HCT116 (cell line): Measurements from ENCODE around the gene ERC1. TPM values are rescaled to one million over a fixed set of nuclear protein-coding genes. Genes with fewer than 3 reads are reported as not detected.

ENCODE experiments used
- ATAC-seq: fragments of 200-7000 bp; cut with Tn5 transposase; 2 replicates; pipeline ENCODE4 v1.9.1; 2020; ENCODE audit warnings: mild to moderate bottlenecking, moderate library complexity
- BruUV-seq: library from RNA; stranded (reverse); fragments of 400-500 nt; replicated peaks from 2 replicates; lab custom pipeline; 2021; lab: Mats Ljungman, UMichigan
- CTCF ChIA-PET: fragments of 300-600 bp; sonication (Branson Sonifier 250); formaldehyde crosslinking; loops from one replicate; lab custom pipeline; 2021; ENCODE audit warnings: antibody characterized with exemption; lab: Charles Lee
- POLR2A ChIA-PET: fragments of 300-600, 350-600 bp; sonication (Branson Sonifier 250); formaldehyde crosslinking; loops from one replicate; lab custom pipeline; 2021; ENCODE audit warnings: antibody characterized with exemption; lab: Charles Lee
- RAD21 ChIA-PET, 2 experiments: fragments of 300-600 bp; sonication (Branson Sonifier 250); formaldehyde crosslinking; loops; one replicate each; lab custom pipeline; 2023; ENCODE audit warnings: low total read pairs in 2 of 2; ENCODE audit not compliant: uncharacterized antibody in 2 of 2, unreplicated experiment in 2 of 2, low non-redundant PET in 1 of 2; lab: Charles Lee
- DNase-seq: peaks from one replicate; pipeline ENCODE4 v3.0.0-alpha.2; 2010; ENCODE audit warnings: low read depth, low spot score
- H2AFZ ChIP-seq: fragments of 200-600 bp; shearing (Covaris generic), sonication (generic); 2 replicates; pipeline ENCODE4 v1.6.1; 2017; ENCODE audit warnings: low read depth, mixed run types, mixed read lengths, antibody characterized with exemption, low read length; ENCODE audit not compliant: poor library complexity, severe bottlenecking
- H3K27ac ChIP-seq: 2 replicates; pipeline ENCODE4 v1.5.1; 2012; ENCODE audit warnings: low read depth, low read length
- H3K27me3 ChIP-seq: fragments of 200-600 bp; sonication (generic); 2 replicates; pipeline ENCODE4 v1.6.1; 2016; ENCODE audit warnings: mixed run types, low read length, mixed read lengths; ENCODE audit not compliant: insufficient read depth
- H3K36me3 ChIP-seq, 2 experiments: fragments of 200-500 bp in 1 of 2; fragments of 200-600 bp in 1 of 2; sonication (Bioruptor generic) in 1 of 2; sonication (generic) in 1 of 2; 2 replicates each; pipeline versions ENCODE4 v1.5.1 to v1.6.1; 2014 to 2016; ENCODE audit warnings: low read length in 2 of 2, inconsistent platforms in 1 of 2, mixed read lengths in 1 of 2, mixed run types in 1 of 2; ENCODE audit not compliant: insufficient read depth in 2 of 2, control insufficient read depth in 1 of 2
- H3K4me1 ChIP-seq, 2 experiments: fragments of 200-600 bp in 1 of 2; sonication (generic) in 1 of 2; 2 replicates each; pipeline versions ENCODE4 v1.5.1 to v1.6.1; 2012 to 2017; ENCODE audit warnings: low read length in 2 of 2, inconsistent platforms in 1 of 2, mild to moderate bottlenecking in 1 of 2, mixed read lengths in 1 of 2, mixed run types in 1 of 2, moderate library complexity in 1 of 2; ENCODE audit not compliant: insufficient read depth in 2 of 2, control insufficient read depth in 1 of 2
- H3K4me2 ChIP-seq: fragments of 200-600 bp; sonication (generic); 2 replicates; pipeline ENCODE4 v1.6.1; 2017; ENCODE audit warnings: mixed run types, low read length, mixed read lengths
- H3K4me3 ChIP-seq, 2 experiments: fragments of 200-600 bp in 1 of 2; sonication (generic) in 1 of 2; replicated peaks in 1 of 2; 2 replicates each; pipeline ENCODE4 v1.5.1; 2011 to 2016; ENCODE audit warnings: low read length in 2 of 2, control low read depth in 1 of 2, low read depth in 1 of 2, mild to moderate bottlenecking in 1 of 2, mixed read lengths in 1 of 2, mixed run types in 1 of 2
- H3K79me2 ChIP-seq: fragments of 200-600 bp; sonication (generic); 2 replicates; pipeline ENCODE4 v1.6.1; 2017; ENCODE audit warnings: mild to moderate bottlenecking, mixed run types, low read length, moderate library complexity, mixed read lengths; ENCODE audit not compliant: insufficient read depth
- H3K9ac ChIP-seq: fragments of 200-600 bp; sonication (generic); 2 replicates; pipeline ENCODE4 v1.6.1; 2016; ENCODE audit warnings: low read length, mixed read lengths
- H3K9me2 ChIP-seq: fragments of 200-600 bp; sonication (generic), shearing (Covaris generic); 2 replicates; pipeline ENCODE4 v1.6.1; 2017; ENCODE audit warnings: mixed run types, mild to moderate bottlenecking, moderate library complexity; ENCODE audit not compliant: insufficient read depth
- H3K9me3 ChIP-seq, 2 experiments: fragments of 200-500 bp in 1 of 2; fragments of 200-600 bp in 1 of 2; sonication (Bioruptor generic) in 1 of 2; sonication (generic) in 1 of 2; 2 replicates each; pipeline ENCODE4 v1.6.1; 2014 to 2017; ENCODE audit warnings: low read length in 2 of 2, mixed read lengths in 2 of 2, inconsistent platforms in 1 of 2, low read depth in 1 of 2, mild to moderate bottlenecking in 1 of 2, mixed run types in 1 of 2, moderate library complexity in 1 of 2; ENCODE audit not compliant: control insufficient read depth in 1 of 2, insufficient read depth in 1 of 2
- H4K20me1 ChIP-seq: fragments of 200-600 bp; sonication (generic), shearing (Covaris generic); 2 replicates; pipeline ENCODE4 v1.6.1; 2017; ENCODE audit warnings: mixed run types, mild to moderate bottlenecking, moderate library complexity; ENCODE audit not compliant: insufficient read depth
- CEBPB ChIP-seq: IDR thresholded peaks from 2 replicates; pipeline ENCODE4 v1.6.1; 2012; ENCODE audit warnings: low read depth
- ELF1 ChIP-seq: IDR thresholded peaks from 2 replicates; pipeline ENCODE4 v1.6.1; 2012; ENCODE audit warnings: low read depth, borderline replicate concordance
- JUND ChIP-seq: IDR thresholded peaks from 2 replicates; pipeline ENCODE4 v1.6.1; 2012
- YY1 ChIP-seq: IDR thresholded peaks from 2 replicates; pipeline ENCODE4 v1.6.1; 2011; ENCODE audit warnings: low read length, low read depth, moderate library complexity, mild to moderate bottlenecking; ENCODE audit not compliant: insufficient replicate concordance; ENCODE audit errors: extremely low read depth
- intact Hi-C: fragments of 100-400 bp; cut with micrococcal nuclease; formaldehyde crosslinking; loops from 2 replicates; pipeline ENCODE4 v1.10.0; 2022
- total RNA-seq: library from RNA; stranded (reverse); gene quantifications from one replicate; pipeline ENCODE4 v1.2.1, GENCODE V29; 2021; ENCODE audit not compliant: unreplicated experiment
- TF ChIP-seq, protein P1 (sequence below): IDR thresholded peaks from 2 replicates; pipeline ENCODE4 v1.6.1; 2012; ENCODE audit warnings: low read depth

Gene ERC1
- total RNA-seq, 1 experiment from 2014 or later: 41.9 TPM

DNA sequence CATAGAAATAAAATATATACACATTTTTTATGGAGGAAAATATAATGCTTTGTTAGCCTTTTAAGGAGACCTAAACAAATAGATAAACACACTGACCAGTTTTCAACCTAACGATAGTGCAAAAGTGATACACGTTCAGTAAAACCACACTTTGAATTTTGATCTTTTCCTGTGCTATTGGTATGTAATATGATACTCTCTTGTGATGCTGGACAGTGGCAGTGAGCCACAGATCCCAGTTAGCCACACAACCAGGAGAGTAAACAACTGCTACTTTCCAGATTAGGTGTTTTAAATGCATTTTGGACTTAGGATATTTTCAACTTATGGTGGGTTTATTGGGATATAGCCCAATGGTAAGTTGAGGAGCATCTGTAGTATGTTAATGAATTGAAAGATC is 243.1 kb downstream of the ERC1 start:
- no peak overlapping the region for H3K4me3 ChIP-seq
- no peak for TF ChIP-seq JUND
- TF ChIP-seq, protein P1, sequence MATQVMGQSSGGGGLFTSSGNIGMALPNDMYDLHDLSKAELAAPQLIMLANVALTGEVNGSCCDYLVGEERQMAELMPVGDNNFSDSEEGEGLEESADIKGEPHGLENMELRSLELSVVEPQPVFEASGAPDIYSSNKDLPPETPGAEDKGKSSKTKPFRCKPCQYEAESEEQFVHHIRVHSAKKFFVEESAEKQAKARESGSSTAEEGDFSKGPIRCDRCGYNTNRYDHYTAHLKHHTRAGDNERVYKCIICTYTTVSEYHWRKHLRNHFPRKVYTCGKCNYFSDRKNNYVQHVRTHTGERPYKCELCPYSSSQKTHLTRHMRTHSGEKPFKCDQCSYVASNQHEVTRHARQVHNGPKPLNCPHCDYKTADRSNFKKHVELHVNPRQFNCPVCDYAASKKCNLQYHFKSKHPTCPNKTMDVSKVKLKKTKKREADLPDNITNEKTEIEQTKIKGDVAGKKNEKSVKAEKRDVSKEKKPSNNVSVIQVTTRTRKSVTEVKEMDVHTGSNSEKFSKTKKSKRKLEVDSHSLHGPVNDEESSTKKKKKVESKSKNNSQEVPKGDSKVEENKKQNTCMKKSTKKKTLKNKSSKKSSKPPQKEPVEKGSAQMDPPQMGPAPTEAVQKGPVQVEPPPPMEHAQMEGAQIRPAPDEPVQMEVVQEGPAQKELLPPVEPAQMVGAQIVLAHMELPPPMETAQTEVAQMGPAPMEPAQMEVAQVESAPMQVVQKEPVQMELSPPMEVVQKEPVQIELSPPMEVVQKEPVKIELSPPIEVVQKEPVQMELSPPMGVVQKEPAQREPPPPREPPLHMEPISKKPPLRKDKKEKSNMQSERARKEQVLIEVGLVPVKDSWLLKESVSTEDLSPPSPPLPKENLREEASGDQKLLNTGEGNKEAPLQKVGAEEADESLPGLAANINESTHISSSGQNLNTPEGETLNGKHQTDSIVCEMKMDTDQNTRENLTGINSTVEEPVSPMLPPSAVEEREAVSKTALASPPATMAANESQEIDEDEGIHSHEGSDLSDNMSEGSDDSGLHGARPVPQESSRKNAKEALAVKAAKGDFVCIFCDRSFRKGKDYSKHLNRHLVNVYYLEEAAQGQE: peak; percentile 15; the same call in 1 of the 2 replicates
- H4K20me1 ChIP-seq: no peaks in the 10 kb centered on the region
- no peaks in the 10 kb centered on the region for H3K79me2 ChIP-seq
- H3K9me2 ChIP-seq: no peaks in the 10 kb centered on the region
- no TSS peak for BruUV-seq
- no peak for DNase-seq
- intact Hi-C loops: no loop called here
- ChIA-PET RAD21 (no interaction called here), CTCF (no interaction called here), POLR2A (no interaction called here)
- H3K4me1 ChIP-seq: peaks cover 0 to 4% of the 10 kb centered on the region in 2 experiments; a peak in 2 of 4 replicates
- no peak overlapping the region for H3K4me2 ChIP-seq
- H3K27ac ChIP-seq: no peak overlapping the region
- ATAC-seq: no peak
- H3K36me3 ChIP-seq: no peaks in the 10 kb centered on the region
- H3K9me3 ChIP-seq: no peaks in the 10 kb centered on the region
- no peak overlapping the region for H2AFZ ChIP-seq
- no peak overlapping the region for H3K9ac ChIP-seq
- H3K27me3 ChIP-seq: no peaks in the 10 kb centered on the region

DNA sequence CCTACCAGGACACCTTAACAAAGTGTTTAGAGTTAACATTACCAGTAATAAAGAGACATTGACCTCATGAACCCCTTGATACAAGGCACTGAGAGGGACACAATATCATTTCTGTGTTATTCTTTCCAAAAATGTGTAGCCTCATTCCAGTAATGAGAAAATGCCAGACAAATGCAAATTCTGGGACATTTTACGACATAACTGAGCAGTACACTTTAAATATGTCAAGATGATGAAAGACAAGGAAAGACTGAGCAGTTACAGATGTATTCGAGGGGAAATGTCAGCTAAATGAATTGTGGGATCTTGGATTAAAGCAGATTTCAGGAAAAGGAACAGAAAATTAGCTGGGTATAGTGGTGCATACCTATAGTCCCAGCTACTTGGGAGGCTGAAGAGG is 255.6 kb downstream of the ERC1 start:
- Histone ChIP-seq H3K9ac (no peak overlapping the region), H3K27ac (no peak overlapping the region), H2AFZ (no peak overlapping the region), H3K9me2 (no peaks in the 10 kb centered on the region), H3K36me3 (no peaks in the 10 kb centered on the region), H3K79me2 (no peaks in the 10 kb centered on the region), H3K4me3 (no peak overlapping the region), H3K9me3 (no peaks in the 10 kb centered on the region), H3K27me3 (no peaks in the 10 kb centered on the region), H3K4me1 (peaks cover 0 to 5% of the 10 kb centered on the region in 2 experiments; a peak in 1 of 4 replicates), H3K4me2 (no peak overlapping the region), H4K20me1 (0 out of 2 replicates have a peak, but pooled peaks cover 6% of the 10 kb centered on the region)
- BruUV-seq: no TSS peak
- POLR2A ChIA-PET: no interaction called here
- ATAC-seq: no peak
- TF ChIP-seq ELF1 (no peak), CEBPB (peak; percentile 36; the same call in 1 of the 2 replicates), YY1 (no peak)
- intact Hi-C loops: no loop called here
- DNase-seq: no peak
- CTCF ChIA-PET: no interaction called here
- RAD21 ChIA-PET: no interaction called here
